GM12875 (cell line): ENCODE data around the gene MED13.

ENCODE experiments used
- H3K4me3 ChIP-seq: one replicate; pipeline ENCODE4 v1.5.1; 2011; ENCODE audit warnings: low read depth, low read length, control low read depth
- CTCF ChIP-seq: IDR thresholded peaks from 2 replicates; pipeline ENCODE4 v1.5.1; 2011; ENCODE audit warnings: low read depth, mild to moderate bottlenecking, control low read depth, inconsistent platforms, low read length, moderate library complexity, borderline replicate concordance; ENCODE audit not compliant: insufficient read depth

The MED13 gene

GRCh38 chr17:62064791-62065563 lies at the start of gene MED13:
TSS of gene MED13 (minus strand) at chr17:62065278. CDS start at chr17:62065205, 73 bp downstream.
- TF ChIP-seq CTCF = no peak
- peak within 1 kb of the TSS; percentile 80 for H3K4me3 ChIP-seq

- no peak overlapping the region for H3K4me3 ChIP-seq
- no peak for TF ChIP-seq CTCF
These were observed 47.2 kb upstream of the MED13 start for GRCh38 chr17:62112229-62112628.

GRCh38 chr17:62111562-62112171 lies 46.6 kb upstream of the MED13 start:
- no peak for TF ChIP-seq CTCF

GRCh38 chr17:62110923-62111484 lies 45.9 kb upstream of the MED13 start:
- no peak for TF ChIP-seq CTCF
- H3K4me3 ChIP-seq = no peak overlapping the region

More at GRCh38 chr17:62111562-62112171, 46.6 kb upstream of the MED13 start:
- no peak overlapping the region for H3K4me3 ChIP-seq

- H3K4me3 ChIP-seq = no peak overlapping the region
- TF ChIP-seq CTCF = no peak
These were observed 44.8 kb upstream of the MED13 start for GRCh38 chr17:62109924-62110323.

GRCh38 chr17:62109378-62109902 lies 44.4 kb upstream of the MED13 start:
- peak; percentile 96 for TF ChIP-seq CTCF
- no peak overlapping the region for H3K4me3 ChIP-seq
